ENCODE measurements around the gene PLD4.
A peak's percentile ranks its signal among the peaks of the same experiment; 100 is the strongest.
"Not testable (repeated sequence)": the region's sequence is repeated elsewhere in the genome, so short reads cannot be mapped to it uniquely, and the experiment has no call there.

The PLD4 gene

GRCh38 chr14:104942586-104942985 is 17.9 kb downstream of the PLD4 start:
- DNase-seq, result no peak

GRCh38 chr14:104943216-104944015 is 18.7 kb downstream of the PLD4 start:
- DNase-seq, result not testable (repeated sequence)

- not testable (repeated sequence) for DNase-seq
Measured at GRCh38 chr14:104944016-104944308, 19.3 kb downstream of the PLD4 start.

- not testable (repeated sequence) for DNase-seq
Measured at GRCh38 chr14:104944436-104945205, 19.9 kb downstream of the PLD4 start.

- DNase-seq, result not testable (repeated sequence)
Measured at GRCh38 chr14:104945266-104945665, 20.6 kb downstream of the PLD4 start.

GRCh38 chr14:104945986-104946965 is 21.6 kb downstream of the PLD4 start:
- not testable (repeated sequence) for DNase-seq

- DNase-seq, result not testable (repeated sequence)
Measured at GRCh38 chr14:104947201-104947600, 22.5 kb downstream of the PLD4 start.

- DNase-seq, result not testable (repeated sequence)
Measured at GRCh38 chr14:104947881-104948735, 23.4 kb downstream of the PLD4 start.

- no peak for DNase-seq
Measured at GRCh38 chr14:104948736-104949031, 24.0 kb downstream of the PLD4 start.

- DNase-seq, result not testable (repeated sequence)
Measured at GRCh38 chr14:104949406-104949955, 24.8 kb downstream of the PLD4 start.

- no peak for DNase-seq
Measured at GRCh38 chr14:104950021-104950420, 25.3 kb downstream of the PLD4 start.

GRCh38 chr14:104950701-104951100 is 26.0 kb downstream of the PLD4 start:
- not testable (repeated sequence) for DNase-seq

- not testable (repeated sequence) for DNase-seq
Measured at GRCh38 chr14:104951863-104952657, 27.4 kb downstream of the PLD4 start.

GRCh38 chr14:104953097-104953496 is 28.4 kb downstream of the PLD4 start:
- peak; percentile 65 for DNase-seq

GRCh38 chr14:104953896-104954656 is 29.4 kb downstream of the PLD4 start:
- no peak for DNase-seq

- no peak for DNase-seq
Measured at GRCh38 chr14:104954746-104955395, 30.2 kb downstream of the PLD4 start.

GRCh38 chr14:104955396-104955770 is 30.7 kb downstream of the PLD4 start:
- DNase-seq, result no peak

GRCh38 chr14:104956290-104956890 is 31.7 kb downstream of the PLD4 start:
- DNase-seq, result no peak

All from MV-4-11 (cell line).